D721Med (cell line): ENCODE measurements around the gene ID2.

ENCODE experiments used
- DNase-seq: peaks from one replicate; pipeline ENCODE4 v3.0.0; 2011; ENCODE audit warnings: low spot score; ENCODE audit not compliant: insufficient read length
- FAIRE-seq: peaks from 2 replicates; lab custom pipeline; 2011; peaks lifted over from hg19 to GRCh38; lab: Jason Lieb, UNC
- CTCF ChIP-seq: IDR thresholded peaks from 2 replicates; pipeline ENCODE4 v1.5.1; 2012; ENCODE audit warnings: mild to moderate bottlenecking, control low read depth; ENCODE audit not compliant: insufficient read depth; ENCODE audit errors: missing control alignments

The ID2 gene

DNA sequence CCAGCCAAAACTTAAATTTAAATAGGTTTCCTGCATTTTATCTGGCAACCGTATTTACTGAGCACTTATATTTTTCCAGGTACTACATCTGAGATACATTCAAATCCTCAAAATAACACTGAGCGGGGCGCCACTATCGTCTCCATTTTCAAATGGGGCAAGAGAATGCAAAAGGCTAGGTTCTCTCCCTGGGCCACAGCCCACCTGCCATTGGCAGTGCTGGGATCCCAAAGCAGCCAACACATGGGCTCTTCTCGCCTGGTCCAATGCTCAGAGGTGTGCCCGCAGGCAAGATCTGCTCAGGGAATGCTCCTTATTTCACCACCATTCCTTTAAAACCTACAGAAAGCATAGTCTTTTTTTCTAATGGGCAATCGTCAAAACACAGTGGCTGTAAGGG, 11.3 kb upstream of the ID2 start:
- no peak for FAIRE-seq
- no peak for DNase-seq
- TF ChIP-seq CTCF = no peak

- no peak for DNase-seq
- no peak for FAIRE-seq
- TF ChIP-seq CTCF = no peak
These were observed 10.7 kb upstream of the ID2 start for GRCh38 chr2:8671176-8671575.

DNA sequence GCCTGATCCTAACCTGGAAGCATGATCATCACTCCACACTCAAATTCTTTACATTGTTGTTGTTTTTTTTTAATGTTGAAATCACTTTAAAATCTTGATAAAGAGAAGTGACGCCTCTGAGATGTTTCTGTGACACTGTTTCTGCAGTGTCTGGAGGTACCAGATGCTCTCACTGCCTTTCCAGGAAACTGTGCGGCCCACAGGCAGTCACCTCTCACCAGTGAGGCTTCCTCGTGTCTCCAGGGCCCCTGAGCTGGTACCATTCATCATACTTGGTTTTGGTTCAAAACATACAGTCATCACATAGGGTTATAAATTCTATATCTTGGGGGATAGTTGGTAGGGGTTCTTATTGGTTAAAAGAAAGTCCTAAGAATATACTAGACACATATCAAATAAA, 10.1 kb upstream of the ID2 start:
- no peak for TF ChIP-seq CTCF
- FAIRE-seq (no peak), DNase-seq (no peak)

DNA sequence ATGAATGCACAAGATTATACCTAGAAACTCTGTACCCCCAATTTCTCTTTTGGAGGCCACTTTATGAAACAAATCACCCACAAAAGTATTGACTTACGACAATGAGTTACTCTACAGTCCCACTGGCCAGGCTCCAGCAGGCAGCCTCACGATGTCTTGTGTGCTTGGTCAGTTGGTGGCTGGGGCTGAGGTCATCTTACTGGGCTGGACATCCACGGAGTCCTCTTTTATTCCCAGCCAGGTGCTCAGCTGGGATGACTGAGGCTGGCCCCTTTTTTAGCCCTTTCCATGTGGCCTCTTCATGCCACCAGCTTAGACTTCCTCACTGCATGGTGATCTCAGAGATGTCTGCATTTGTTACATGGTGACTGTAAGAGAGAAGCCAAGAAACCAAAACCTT, 8.9 kb upstream of the ID2 start:
- DNase-seq (no peak), FAIRE-seq (no peak)
- no peak for TF ChIP-seq CTCF

GRCh38 chr2:8673381-8673780, 8.5 kb upstream of the ID2 start:
- no peak for FAIRE-seq
- TF ChIP-seq CTCF = no peak
- DNase-seq = no peak

DNA sequence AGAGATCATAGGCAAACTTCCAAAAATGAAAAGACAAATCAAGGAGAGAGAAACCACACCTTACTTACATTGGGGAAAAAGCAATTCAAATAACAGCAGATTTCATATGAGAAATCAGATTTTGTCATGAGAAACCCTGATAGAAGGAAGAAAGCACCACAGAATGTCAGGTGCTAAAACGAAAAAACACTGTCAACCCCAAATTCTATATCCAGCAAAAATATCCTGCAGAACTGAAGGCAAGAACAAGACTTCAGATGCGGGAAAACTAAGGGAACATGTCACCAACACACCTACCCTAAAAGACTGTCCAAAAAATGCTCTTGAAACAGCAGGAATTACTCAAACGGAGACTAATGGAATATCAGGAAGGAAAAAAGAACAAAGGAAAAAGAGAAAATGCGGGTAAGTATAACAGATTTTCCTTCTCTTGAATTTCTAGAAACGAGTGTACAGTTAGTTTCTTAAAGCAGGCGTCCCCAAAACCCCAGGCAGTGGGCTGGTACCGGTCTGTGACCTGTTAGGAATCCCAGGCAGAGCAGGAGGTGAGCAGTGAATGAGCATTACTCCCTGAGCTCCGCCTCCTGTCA, 7.3 kb upstream of the ID2 start:
- TF ChIP-seq CTCF = no peak
- FAIRE-seq = no peak

DNA sequence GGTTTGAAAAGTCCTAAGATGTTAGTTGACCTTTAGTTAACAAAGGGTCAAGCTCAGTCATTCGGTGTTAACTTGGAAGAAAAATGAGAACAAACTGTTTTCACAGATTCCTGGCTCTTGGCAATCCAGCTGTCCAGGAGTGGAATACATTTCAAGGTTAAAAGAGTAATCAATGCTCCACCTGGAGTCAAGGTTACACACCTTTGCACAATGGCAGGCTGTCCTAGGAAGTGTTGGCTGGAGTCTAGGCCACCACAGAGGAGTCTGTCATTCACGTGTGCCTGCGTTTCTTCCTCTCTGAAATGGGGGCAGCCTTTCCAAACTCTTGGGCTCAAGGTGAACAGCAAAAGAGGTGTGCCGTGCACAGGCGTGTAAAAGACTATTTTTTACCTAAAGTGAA, 6.3 kb upstream of the ID2 start:
- FAIRE-seq (no peak), DNase-seq (no peak)
- no peak for TF ChIP-seq CTCF

More for the DNA sequence above, 7.3 kb upstream of the ID2 start:
- no peak for DNase-seq
